Measurements from ENCODE around the gene LINGO3.
"Not testable (repeated sequence)": the region's sequence is repeated elsewhere in the genome, so short reads cannot be mapped to it uniquely, and the experiment has no call there.

LINGO3 gene

DNA sequence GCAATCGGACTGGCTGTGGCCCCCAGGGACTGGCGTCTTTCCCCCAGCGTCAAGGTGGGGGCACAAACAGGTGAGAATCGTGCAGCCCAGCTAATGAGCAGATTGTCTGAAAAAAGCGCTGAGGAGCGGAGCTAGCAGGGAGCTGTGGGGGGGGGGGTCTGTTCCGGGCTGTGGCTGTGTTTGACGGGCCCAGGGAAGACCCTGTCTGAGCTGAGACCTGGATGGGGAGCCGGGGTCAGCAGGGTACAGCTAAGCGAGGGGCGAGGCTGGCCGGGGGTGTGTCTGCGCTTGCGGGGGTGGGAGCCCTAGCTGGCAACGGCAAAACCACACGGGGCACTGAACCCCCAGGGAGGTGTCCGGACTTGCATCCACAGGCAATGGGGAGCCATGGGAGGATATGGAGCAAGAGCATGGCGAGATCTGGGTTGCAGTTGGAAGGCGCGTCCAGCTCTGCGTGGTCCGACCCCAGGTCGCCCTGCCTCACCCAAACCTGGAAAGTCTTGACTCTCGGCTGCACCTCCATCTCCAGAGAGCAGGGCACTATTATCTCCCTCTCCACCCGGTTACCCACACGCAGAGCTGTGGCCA, 4.6 kb downstream of the LINGO3 start:
- DNase-seq: no peak

GRCh38 chr19:2302319-2303210, 5.4 kb downstream of the LINGO3 start:
- DNase-seq: no peak

DNA sequence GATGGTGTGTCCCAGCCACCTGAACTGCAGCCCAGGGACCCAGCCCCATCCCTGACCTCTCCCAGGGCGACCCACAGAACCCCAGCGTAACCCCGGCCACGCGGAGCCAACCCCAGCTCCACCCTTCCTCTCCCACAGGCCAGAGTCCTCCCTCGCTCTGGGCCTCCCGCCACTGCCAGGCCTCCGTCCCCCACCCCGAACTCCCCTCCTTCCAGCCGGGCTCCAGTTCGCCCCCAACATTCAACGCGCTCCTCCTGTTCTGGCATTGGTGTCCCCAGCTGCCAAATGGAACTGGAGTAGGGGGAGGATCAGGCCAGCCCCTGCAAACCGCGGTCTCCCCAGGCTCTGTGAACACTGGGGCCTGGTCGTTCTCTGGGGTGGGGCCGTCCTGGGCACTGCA, 7.4 kb downstream of the LINGO3 start:
- DNase-seq: no peak

GRCh38 chr19:2296141-2296540, 11.8 kb downstream of the LINGO3 start:
- no peak for DNase-seq

DNA sequence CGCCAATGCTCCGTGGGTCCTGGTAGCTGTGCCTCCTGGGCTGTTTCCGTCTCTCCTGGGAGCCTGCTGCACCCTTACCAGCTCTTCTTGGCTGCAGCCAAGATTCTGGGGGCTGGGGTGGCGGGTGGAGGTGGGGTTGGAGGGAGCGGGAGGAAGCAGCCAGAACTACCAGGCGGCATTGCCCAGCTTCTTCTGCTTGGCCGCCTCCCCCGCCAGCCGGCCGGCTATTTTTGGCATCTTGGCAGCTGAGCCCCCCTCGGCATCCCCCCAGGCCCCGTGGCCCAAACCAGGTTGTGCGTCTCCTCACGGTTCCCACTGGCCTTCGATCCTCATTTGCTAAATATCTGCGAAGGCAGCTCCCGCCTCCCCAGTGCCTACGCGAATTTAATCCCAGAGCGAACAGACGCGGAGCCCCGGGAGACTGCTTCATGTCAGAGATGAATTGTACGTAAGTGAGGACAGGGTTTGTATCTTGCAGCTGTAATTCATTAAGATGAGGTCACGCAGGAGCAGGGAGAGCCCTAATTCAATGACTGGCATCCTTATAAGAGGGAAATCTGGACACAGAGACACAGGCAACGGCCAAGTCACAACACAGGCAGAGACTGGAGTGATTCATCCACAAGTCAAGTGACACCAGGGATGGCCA, 13.1 kb downstream of the LINGO3 start:
- peak; percentile 60 for DNase-seq

GRCh38 chr19:2291185-2291751, 16.7 kb downstream of the LINGO3 start:
- no peak for DNase-seq

DNA sequence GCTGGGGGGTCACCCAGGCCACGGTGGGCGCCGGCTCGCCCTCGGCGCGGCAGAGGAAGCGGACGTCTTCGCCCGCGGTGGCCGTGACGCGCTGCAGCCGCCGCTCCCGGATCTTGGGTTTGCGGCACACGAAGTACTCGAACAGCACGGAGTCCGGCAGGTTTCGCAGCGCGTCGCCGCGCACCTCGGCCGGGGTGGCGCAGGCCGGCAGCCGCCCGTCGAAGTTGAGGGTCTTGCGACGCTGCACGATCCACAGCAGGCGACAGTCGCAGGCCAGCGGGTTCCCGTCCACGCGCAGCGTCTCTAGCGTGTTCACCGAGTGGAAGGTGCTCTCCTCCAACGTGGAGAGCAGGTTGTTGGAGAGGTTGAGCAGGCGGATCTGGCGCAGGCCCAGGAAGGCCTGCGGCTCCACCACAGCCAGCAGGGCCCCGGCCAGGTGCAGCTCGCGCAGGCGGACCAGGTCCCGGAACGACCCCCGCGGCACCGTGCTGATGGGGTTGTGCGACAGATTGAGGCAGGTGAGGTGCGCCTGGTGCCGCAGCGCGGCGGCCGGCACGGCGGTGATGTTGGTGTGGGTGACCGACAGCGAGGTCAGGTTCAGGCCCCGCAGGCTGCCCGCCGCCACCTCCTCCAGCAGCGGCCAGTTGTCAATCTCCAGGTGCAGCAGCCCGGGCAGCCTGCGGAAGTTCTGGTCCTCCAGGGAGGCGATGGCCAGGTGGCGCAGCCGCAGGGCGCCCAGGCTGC, 17.3 kb downstream of the LINGO3 start:
- no peak for DNase-seq

- DNase-seq: no peak
These were observed 18.1 kb downstream of the LINGO3 start for GRCh38 chr19:2289714-2290435.

DNA sequence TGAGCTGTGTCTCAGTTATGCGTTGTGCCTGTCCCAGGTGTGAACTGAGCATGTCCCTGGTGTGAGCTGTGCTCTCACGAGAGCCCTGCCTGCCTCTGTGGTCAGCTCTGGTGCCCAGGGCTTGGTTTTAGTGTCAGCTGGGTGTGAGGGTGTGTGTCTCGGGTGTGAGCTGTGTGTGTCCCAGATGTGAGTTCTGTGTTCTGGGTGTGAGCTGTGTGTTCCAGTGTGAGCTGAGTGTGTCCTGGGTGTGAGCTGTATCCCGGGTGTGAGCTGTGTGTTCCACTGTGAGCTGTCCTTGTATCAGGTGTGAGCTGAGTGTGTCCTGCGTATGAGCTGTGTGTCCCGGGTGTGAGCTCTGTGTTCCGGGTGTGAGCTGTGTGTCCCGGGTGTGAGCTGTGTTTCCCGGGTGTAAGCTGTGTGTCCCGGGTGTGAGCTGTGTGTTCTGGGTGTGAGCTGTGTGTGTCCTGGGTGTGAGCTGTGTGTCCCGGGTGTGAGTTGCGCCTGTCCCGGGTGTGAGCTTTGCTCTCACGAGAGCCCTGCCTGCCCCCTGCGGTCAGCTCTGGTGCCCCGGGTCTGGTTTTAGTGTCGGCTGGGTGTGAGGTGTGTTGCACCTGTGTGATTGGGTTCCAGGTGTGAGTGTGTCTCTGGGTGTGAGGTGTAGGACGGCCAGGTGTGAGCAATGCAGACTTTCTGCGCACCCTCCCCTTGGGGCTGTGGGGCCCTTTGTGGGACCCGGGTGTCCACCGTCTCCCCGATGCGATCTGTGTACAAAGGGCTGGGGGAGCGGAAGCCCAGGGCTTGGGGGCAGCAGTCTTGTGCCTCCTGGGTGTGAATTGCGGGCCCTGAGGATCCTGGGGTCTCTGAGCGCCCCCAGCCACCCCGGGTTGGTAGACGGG, 18.9 kb downstream of the LINGO3 start:
- DNase-seq: no peak

GRCh38 chr19:2288338-2288817, 19.6 kb downstream of the LINGO3 start:
- DNase-seq: peak; percentile 67

DNA sequence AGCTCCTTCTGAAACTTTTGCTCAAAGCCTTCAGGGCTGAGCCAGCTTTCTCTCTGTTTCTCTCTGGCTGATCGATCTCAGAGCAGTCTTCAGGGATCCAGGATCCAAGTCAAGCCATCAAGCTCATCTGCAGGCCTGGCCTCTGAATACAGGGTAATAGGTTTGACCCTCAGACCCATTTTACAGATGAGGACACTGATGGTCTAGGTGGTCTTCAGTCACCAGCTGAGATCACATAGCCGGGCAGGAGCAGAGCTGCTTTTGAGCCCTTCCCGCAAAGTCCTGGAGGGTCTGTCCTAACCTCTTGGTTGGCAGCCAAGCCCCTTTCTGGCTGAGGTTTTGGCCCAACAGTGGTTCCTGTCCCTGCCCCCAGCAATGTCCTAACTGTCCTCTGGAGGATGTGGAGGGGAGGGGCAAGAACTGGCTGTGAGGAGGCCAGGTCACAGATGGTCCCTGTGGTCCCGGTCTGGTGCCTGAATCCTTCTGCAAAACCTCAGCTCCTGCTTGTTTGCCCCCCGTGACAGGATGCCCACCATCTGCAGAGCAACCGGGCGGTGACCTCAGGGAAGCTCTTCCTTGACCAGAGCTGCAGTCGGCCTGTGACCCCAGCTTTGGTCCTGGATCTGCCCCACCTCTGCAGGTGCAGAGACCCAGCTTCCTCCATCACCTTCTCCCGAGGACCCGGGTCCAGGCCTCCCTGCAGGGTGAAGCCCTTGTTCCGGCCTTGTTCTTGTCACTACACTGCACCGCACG, 20.2 kb downstream of the LINGO3 start:
- no peak for DNase-seq

- DNase-seq: no peak
These were observed 21.4 kb downstream of the LINGO3 start for GRCh38 chr19:2286402-2287140.

DNA sequence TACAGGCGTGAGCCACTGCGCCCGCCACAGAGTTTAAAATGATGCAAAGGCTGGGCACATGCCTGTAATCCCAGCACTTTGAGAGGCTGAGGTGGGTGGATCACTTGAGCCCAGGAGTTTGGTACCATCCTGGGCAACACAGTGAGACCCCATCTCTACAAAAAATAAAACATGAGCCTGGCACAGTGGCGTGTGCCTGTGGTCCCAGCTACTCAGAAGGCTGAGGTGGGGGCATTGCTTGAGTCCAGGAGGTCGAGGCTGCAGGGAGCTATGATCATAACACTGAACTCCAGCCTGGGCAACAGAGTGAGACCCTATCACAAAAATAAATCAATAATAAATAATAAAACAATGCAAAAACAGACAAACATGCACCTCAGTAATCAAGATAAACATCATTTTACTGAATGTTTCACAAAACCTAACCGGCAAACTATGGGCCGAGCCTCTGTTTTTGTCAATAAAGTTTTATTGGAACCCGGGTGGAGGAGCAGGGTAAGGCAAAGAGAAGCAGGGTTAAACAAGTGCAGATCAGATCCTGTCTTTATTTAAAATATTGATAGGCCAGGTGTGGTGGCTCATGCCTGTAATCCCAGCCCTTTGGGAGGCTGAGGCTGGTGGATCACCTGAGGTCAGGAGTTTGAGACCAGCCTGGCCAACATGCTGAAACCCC, 24.0 kb downstream of the LINGO3 start:
- DNase-seq: no peak

DNA sequence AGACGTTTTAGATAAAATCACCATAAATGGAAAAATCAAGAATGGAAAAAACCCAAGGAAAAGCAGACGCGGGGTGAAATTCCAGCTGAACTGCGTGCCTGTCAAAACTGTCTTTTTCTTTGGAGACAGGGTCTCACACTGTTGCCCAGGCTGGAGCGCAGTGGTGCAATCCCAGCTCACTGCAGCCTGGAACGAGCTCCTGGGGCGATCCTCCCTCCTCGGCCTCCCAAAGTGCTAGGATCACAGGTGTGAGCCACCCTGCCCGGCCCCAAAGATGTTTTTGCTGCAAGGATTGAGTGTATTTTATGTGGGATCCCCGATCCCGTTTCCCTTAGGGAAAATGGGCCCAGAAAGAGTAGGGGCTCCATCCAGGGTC, 25.1 kb downstream of the LINGO3 start:
- DNase-seq: no peak

GRCh38 chr19:2282062-2282861, 25.7 kb downstream of the LINGO3 start, which contains the start of gene PEAK3:
TSS of gene PEAK3 (minus strand) at chr19:2282175. CDS start at chr19:2280931, 1,244 bp downstream.
- DNase-seq: no peak

DNA sequence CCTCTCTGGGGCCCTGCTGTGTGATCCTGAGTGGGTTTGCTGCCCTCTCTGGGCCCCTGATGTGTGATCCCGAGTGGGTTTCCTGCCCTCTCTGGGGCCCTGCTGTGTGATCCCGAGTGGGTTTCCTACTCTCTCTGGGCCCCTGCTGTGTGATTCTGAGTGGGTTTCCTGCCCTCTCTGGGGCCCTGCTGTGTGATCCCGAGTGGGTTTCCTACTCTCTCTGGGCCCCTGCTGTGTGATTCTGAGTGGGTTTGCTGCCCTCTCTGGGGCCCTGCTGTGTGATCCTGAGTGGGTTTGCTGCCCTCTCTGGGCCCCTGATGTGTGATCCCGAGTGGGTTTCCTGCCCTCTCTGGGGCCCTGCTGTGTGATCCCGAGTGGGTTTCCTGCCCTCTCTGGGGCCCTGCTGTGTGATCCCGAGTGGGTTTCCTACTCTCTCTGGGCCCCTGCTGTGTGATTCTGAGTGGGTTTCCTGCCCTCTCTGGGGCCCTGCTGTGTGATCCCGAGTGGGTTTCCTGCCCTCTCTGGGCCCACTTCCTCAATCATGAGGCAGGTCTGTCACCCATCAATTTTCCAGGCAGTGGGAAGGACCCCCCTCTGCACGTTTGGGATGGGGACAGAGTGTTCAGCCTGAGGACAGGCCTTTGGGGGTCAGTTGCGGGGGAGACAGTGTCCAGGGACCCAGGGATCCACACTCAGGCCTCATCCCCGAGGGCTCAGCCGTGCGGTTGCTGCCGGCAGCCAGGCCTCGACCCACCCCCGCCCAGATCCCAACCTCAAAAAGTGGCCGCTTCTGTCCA, 26.5 kb downstream of the LINGO3 start:
- not testable (repeated sequence) for DNase-seq

Data from NCI-H446 treated with DMSO at 0.1 percent for 48 hours (cell line).